B cell (primary cell): ENCODE measurements around the gene AK9. TPM values are rescaled to one million over a fixed set of nuclear protein-coding genes. Genes with fewer than 3 reads are reported as not detected.

Source experiments
- ATAC-seq: fragments of 200-7000 bp; cut with Tn5 transposase; one replicate; pipeline ENCODE4 v1.10.0; 2021; ENCODE audit warnings: low read depth, mild to moderate bottlenecking, moderate number of reproducible peaks, moderate library complexity
- CTCF ChIA-PET: fragments of 350-600 bp; sonication (Branson Sonifier 250); formaldehyde crosslinking; loops from one replicate; lab custom pipeline; 2021; ENCODE audit warnings: antibody characterized with exemption, inconsistent platforms; lab: Charles Lee
- POLR2A ChIA-PET: fragments of 350-600 bp; sonication (Branson Sonifier 250); formaldehyde crosslinking; loops from one replicate; lab custom pipeline; 2021; ENCODE audit warnings: antibody characterized with exemption; lab: Charles Lee
- DNase-seq: peaks from one replicate; pipeline ENCODE4 v3.0.0; 2013
- H2AFZ ChIP-seq: 2 replicates; pipeline ENCODE4 v1.6.1; 2012; ENCODE audit warnings: mild to moderate bottlenecking, low read depth, low read length; ENCODE audit not compliant: insufficient read depth, poor library complexity, severe bottlenecking
- H3K27ac ChIP-seq, 2 donors: 1 replicate in 1 of 2; 2 replicates in 1 of 2; pipeline ENCODE4 v1.5.1; 2012 to 2013; ENCODE audit warnings: low read length in 2 of 2, mild to moderate bottlenecking in 2 of 2, moderate library complexity in 1 of 2
- H3K27me3 ChIP-seq, 4 experiments: fragments of 200-600 bp in 1 of 4; sonication (generic) in 1 of 4; replicated peaks in 1 of 4; 1 replicate in 2 of 4; 2 replicates in 2 of 4; pipeline versions ENCODE4 v1.6.1 to v1.7.0; 2013 to 2016; ENCODE audit warnings: low read length in 3 of 4, mild to moderate bottlenecking in 2 of 4, mixed read lengths in 1 of 4, moderate library complexity in 1 of 4; ENCODE audit not compliant: insufficient read depth in 4 of 4, control insufficient read depth in 3 of 4; ENCODE audit errors: control extremely low read depth in 1 of 4
- H3K36me3 ChIP-seq, 2 experiments: replicated peaks in 1 of 2; 1 replicate in 1 of 2; 2 replicates in 1 of 2; pipeline versions ENCODE4 v1.6.1 to v1.7.1; 2013; ENCODE audit warnings: low read length in 1 of 2; ENCODE audit not compliant: insufficient read depth in 2 of 2, control insufficient read depth in 1 of 2; ENCODE audit errors: control extremely low read depth in 1 of 2, extremely low read depth in 1 of 2
- H3K4me1 ChIP-seq, 2 donors: fragments of 200-600 bp in 1 of 2; sonication (generic) in 1 of 2; 1 replicate in 1 of 2; 2 replicates in 1 of 2; pipeline versions ENCODE4 v1.5.1 to v1.6.1; 2013 to 2017; ENCODE audit warnings: low read length in 2 of 2; ENCODE audit not compliant: control insufficient read depth in 2 of 2, insufficient read depth in 2 of 2
- H3K4me2 ChIP-seq: replicated peaks from 2 replicates; pipeline ENCODE3; 2012; ENCODE audit warnings: mild to moderate bottlenecking, low read depth, low read length; ENCODE audit not compliant: poor library complexity, severe bottlenecking
- H3K4me3 ChIP-seq, 5 experiments: fragments of 200-600 bp in 1 of 5; sonication (generic) in 1 of 5; 1 replicate in 3 of 5; 2 replicates in 2 of 5; pipeline versions ENCODE4 v1.5.1 to v1.7.0; 2011 to 2016; ENCODE audit warnings: low read length in 4 of 5, mild to moderate bottlenecking in 4 of 5, low read depth in 2 of 5, control low read depth in 1 of 5, moderate library complexity in 1 of 5; ENCODE audit not compliant: insufficient read depth in 1 of 5; ENCODE audit errors: control extremely low read depth in 1 of 5, extremely low read depth in 1 of 5
- H3K79me2 ChIP-seq: fragments of 200-600 bp; sonication (generic); one replicate; pipeline ENCODE4 v1.6.0; 2016; ENCODE audit warnings: low read length; ENCODE audit not compliant: control insufficient read depth, insufficient read depth
- H3K9ac ChIP-seq: fragments of 200-600 bp; sonication (generic); 2 replicates; pipeline ENCODE4 v1.6.1; 2017; ENCODE audit warnings: mild to moderate bottlenecking, low read length, moderate library complexity
- H3K9me3 ChIP-seq, 3 donors: one replicate each; pipeline versions ENCODE4 v1.6.1 to v1.7.1; 2013; ENCODE audit warnings: low read length in 2 of 3; ENCODE audit not compliant: control insufficient read depth in 2 of 3, insufficient read depth in 1 of 3; ENCODE audit errors: control extremely low read depth in 1 of 3
- H4K20me1 ChIP-seq: 2 replicates; pipeline ENCODE4 v1.6.0; 2012; ENCODE audit warnings: mild to moderate bottlenecking, low read length; ENCODE audit not compliant: insufficient read depth, control insufficient read depth, poor library complexity, severe bottlenecking
- H3K27ac Mint-ChIP-seq: one replicate; pipeline ENCODE4 v1.8.0; 2021; ENCODE audit warnings: mixed read lengths
- H3K27me3 Mint-ChIP-seq: one replicate; pipeline ENCODE4 v1.8.0; 2021; ENCODE audit warnings: mixed read lengths
- H3K4me1 Mint-ChIP-seq: one replicate; pipeline ENCODE4 v1.8.0; 2021; ENCODE audit warnings: mixed read lengths
- H3K4me3 Mint-ChIP-seq: one replicate; pipeline ENCODE4 v1.8.0; 2021; ENCODE audit warnings: mixed read lengths
- H3K9me3 Mint-ChIP-seq: one replicate; pipeline ENCODE4 v1.8.0; 2022; ENCODE audit warnings: mixed read lengths; ENCODE audit not compliant: insufficient read depth
- EZH2 ChIP-seq: IDR thresholded peaks from 2 replicates; pipeline ENCODE4 v1.6.1; 2012; ENCODE audit warnings: borderline replicate concordance, low read depth, mild to moderate bottlenecking, moderate library complexity, low read length; ENCODE audit not compliant: insufficient read depth, poor library complexity, severe bottlenecking
- WGBS: methylation state at CpG from one replicate; pipeline ENCODE4 v1.1.5; 2013; ENCODE audit warnings: missing lambda C conversion rate; ENCODE audit not compliant: insufficient coverage; 5-methylcytosine and 5-hydroxymethylcytosine counted together
- intact Hi-C: fragments of 100-400 bp; cut with micrococcal nuclease; formaldehyde crosslinking; loops from one replicate; pipeline ENCODE4 v1.10.0; 2022
- polyA plus RNA-seq: library from polyadenylated mRNA; depleted of rRNA; stranded (reverse); fragments of >200 nt; gene quantifications from 2 replicates; pipeline ENCODE4 v1.2.3, GENCODE V29; 2012
- total RNA-seq, 2 donors: library from RNA; stranded (reverse); fragments of 120-200 nt in 1 of 2; gene quantifications; 1 replicate in 1 of 2; 2 replicates in 1 of 2; pipeline versions ENCODE4 v1.2.3 to v1.2.4, GENCODE V29; 2013 to 2022
- TF ChIP-seq, protein P1 (sequence below): fragments of 200-600 bp; IDR thresholded peaks from one replicate; pipeline ENCODE4 v1.8.0; 2022; ENCODE audit warnings: antibody characterized with exemption, mild to moderate bottlenecking

The AK9 gene
- total and polyA plus RNA-seq, 2 donors (not counting 1 experiment from before 2014, with no cell fraction given) = 6.4 to 26.5 TPM

DNA sequence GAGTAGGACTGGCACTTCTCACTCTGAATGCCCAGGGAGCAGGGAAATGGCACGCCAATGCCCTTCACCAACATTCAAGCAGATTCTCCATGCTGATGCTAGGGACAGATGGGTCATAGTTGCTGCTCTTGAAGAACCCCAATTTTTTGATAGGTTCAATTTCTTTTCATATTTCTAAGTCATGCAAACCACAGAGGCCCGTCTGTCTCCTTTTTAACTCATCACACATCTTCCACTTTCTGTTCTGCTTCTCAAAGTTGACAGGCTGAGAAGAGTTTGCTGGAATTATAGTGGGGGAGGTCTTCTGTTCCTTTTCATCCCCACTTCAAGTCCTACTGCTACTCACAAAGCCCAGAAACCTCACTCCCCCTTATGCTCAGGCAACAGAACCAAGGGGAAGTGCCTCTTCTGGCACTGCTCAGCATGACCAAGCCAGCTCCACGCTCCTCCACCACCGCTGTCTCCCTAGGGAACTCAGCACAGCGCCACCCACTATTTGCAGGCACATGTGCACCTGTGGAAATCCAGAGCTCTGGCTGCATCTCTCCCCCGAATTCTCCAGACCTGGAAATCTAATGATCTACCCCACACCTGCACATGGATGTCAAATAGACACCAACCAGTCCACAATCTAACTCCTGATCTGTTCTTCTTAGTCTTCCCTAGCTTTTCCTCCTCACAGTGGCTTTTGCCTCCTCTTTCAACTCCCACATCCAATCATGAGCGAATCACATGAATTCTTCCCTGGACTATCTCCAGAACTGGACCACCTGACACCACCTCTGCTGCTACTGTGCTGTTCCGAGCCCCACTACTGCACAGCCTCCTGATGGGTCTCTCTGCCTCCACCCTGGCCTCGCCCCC lies 218.6 kb downstream of the AK9 start:
- peaks cover 55% of the 10 kb centered on the region for H4K20me1 ChIP-seq
- intact Hi-C loops = no loop called here
- peaks cover 86% of the 10 kb centered on the region for H3K79me2 ChIP-seq
- H3K4me2 ChIP-seq = peak overlapping the region; percentile 42
- POLR2A ChIA-PET = interaction anchor here (1.0 kb wide), 1 partner anchor 17 kb away, joined by 3 read pairs; the partner anchor contains the start of gene MICAL1
- no peak overlapping the region for H2AFZ ChIP-seq
- H3K36me3 ChIP-seq = peaks cover 0 to 88% of the 10 kb centered on the region in 2 experiments
- ATAC-seq = peak; percentile 93
- no peak for TF ChIP-seq EZH2
- TF ChIP-seq, protein P1, sequence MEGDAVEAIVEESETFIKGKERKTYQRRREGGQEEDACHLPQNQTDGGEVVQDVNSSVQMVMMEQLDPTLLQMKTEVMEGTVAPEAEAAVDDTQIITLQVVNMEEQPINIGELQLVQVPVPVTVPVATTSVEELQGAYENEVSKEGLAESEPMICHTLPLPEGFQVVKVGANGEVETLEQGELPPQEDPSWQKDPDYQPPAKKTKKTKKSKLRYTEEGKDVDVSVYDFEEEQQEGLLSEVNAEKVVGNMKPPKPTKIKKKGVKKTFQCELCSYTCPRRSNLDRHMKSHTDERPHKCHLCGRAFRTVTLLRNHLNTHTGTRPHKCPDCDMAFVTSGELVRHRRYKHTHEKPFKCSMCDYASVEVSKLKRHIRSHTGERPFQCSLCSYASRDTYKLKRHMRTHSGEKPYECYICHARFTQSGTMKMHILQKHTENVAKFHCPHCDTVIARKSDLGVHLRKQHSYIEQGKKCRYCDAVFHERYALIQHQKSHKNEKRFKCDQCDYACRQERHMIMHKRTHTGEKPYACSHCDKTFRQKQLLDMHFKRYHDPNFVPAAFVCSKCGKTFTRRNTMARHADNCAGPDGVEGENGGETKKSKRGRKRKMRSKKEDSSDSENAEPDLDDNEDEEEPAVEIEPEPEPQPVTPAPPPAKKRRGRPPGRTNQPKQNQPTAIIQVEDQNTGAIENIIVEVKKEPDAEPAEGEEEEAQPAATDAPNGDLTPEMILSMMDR = no peak
- DNase-seq = peak; percentile 67
- WGBS = 55% methylated on average over 8 of the region's 9 CpGs
- H3K4me3 Mint-ChIP-seq = peak overlapping the region; percentile 42
- H3K4me3 ChIP-seq = no peak overlapping the region
- H3K27ac ChIP-seq = peak overlapping the region in 1 of 2 donors; percentile 3
- no peaks in the 10 kb centered on the region for H3K9me3 Mint-ChIP-seq
- no peaks in the 10 kb centered on the region for H3K9me3 ChIP-seq
- no peaks in the 10 kb centered on the region for H3K27me3 Mint-ChIP-seq
- H3K27me3 ChIP-seq = no peaks in the 10 kb centered on the region
- peak overlapping the region; percentile 62 for H3K27ac Mint-ChIP-seq
- peak overlapping the region; percentile 11 for H3K9ac ChIP-seq
- peaks cover 29 to 30% of the 10 kb centered on the region in 2 donors for H3K4me1 ChIP-seq
- CTCF ChIA-PET = interaction anchor here (0.7 to 2.3 kb wide), 7 partner anchors 8 to 568 kb away, joined by 3 to 5 read pairs (median 4); partner anchors contain the start of genes MICAL1, PPIL6 and SMPD2
- peaks cover 61% of the 10 kb centered on the region for H3K4me1 Mint-ChIP-seq
